ENCODE measurements around the gene TCF23. TPM values are rescaled to one million over a fixed set of nuclear protein-coding genes. Genes with fewer than 3 reads are reported as not detected.

Gene TCF23
- total RNA-seq, 2 donors from 2014 or later, result not detected

- no peak for TF ChIP-seq CTCF (IDR thresholded peaks at IDR 0.05)
- ATAC-seq (ENCODE audit: insufficient number of reproducible peaks, low FRiP score, low read depth) (no peak), DNase-seq (ENCODE audit: low spot score) (no peak)
- H3K9me3 ChIP-seq, result no peaks in the 10 kb centered on the region
- no peak overlapping the region for H3K4me3 ChIP-seq
- H3K36me3 ChIP-seq, result no peaks in the 10 kb centered on the region
- no peak overlapping the region for H3K27ac ChIP-seq
- no peaks in the 10 kb centered on the region for H3K27me3 ChIP-seq (replicated peaks; ENCODE audit: insufficient read depth)
- peaks cover 0 to 3% of the 10 kb centered on the region in 2 donors for H3K4me1 ChIP-seq (ENCODE audit: control insufficient read depth in 1 of 2, low read depth in 2 of 2)
Measured at GRCh38 chr2:27125104-27125503, 23.7 kb upstream of the TCF23 start.

- Histone ChIP-seq H3K4me3 (no peak overlapping the region), H3K9me3 (no peaks in the 10 kb centered on the region), H3K36me3 (peaks cover 10% of the 10 kb centered on the region), H3K4me1 (ENCODE audit: control insufficient read depth in 1 of 2, low read depth in 2 of 2) (peaks cover 0 to 3% of the 10 kb centered on the region in 2 donors), H3K27me3 (replicated peaks; ENCODE audit: insufficient read depth) (no peaks in the 10 kb centered on the region), H3K27ac (no peak overlapping the region)
- TF ChIP-seq CTCF (IDR thresholded peaks at IDR 0.05), result no peak
- DNase-seq (ENCODE audit: low spot score) (no peak), ATAC-seq (ENCODE audit: insufficient number of reproducible peaks, low FRiP score, low read depth) (no peak)
Measured at GRCh38 chr2:27126252-27126710, 22.5 kb upstream of the TCF23 start.

GRCh38 chr2:27127883-27128667 lies 20.7 kb upstream of the TCF23 start:
- no peak for DNase-seq (ENCODE audit: low spot score)
- Histone ChIP-seq H3K4me1 (ENCODE audit: control insufficient read depth in 1 of 2, low read depth in 2 of 2) (peaks cover 5 to 11% of the 10 kb centered on the region in 2 donors), H3K27me3 (replicated peaks; ENCODE audit: insufficient read depth) (no peaks in the 10 kb centered on the region), H3K27ac (no peak overlapping the region), H3K4me3 (no peak overlapping the region), H3K9me3 (no peaks in the 10 kb centered on the region), H3K36me3 (peaks cover 19% of the 10 kb centered on the region)
- ATAC-seq (ENCODE audit: insufficient number of reproducible peaks, low FRiP score, low read depth), result no peak
- no peak for TF ChIP-seq CTCF (IDR thresholded peaks at IDR 0.05)

GRCh38 chr2:27128668-27129571 lies 19.9 kb upstream of the TCF23 start:
- H3K4me3 ChIP-seq, result no peak overlapping the region
- no peak for TF ChIP-seq CTCF (IDR thresholded peaks at IDR 0.05)
- ATAC-seq (ENCODE audit: insufficient number of reproducible peaks, low FRiP score, low read depth) (no peak), DNase-seq (ENCODE audit: low spot score) (no peak)
- H3K4me1 ChIP-seq (ENCODE audit: control insufficient read depth in 1 of 2, low read depth in 2 of 2), result peaks cover 8 to 19% of the 10 kb centered on the region in 2 donors
- no peak overlapping the region for H3K27ac ChIP-seq
- no peaks in the 10 kb centered on the region for H3K27me3 ChIP-seq (replicated peaks; ENCODE audit: insufficient read depth)
- no peaks in the 10 kb centered on the region for H3K9me3 ChIP-seq
- H3K36me3 ChIP-seq, result peaks cover 19% of the 10 kb centered on the region

GRCh38 chr2:27130396-27130795 lies 18.4 kb upstream of the TCF23 start:
- H3K9me3 ChIP-seq, result no peaks in the 10 kb centered on the region
- peaks cover 8 to 19% of the 10 kb centered on the region in 2 donors for H3K4me1 ChIP-seq (ENCODE audit: control insufficient read depth in 1 of 2, low read depth in 2 of 2)
- DNase-seq (ENCODE audit: low spot score) (no peak), ATAC-seq (ENCODE audit: insufficient number of reproducible peaks, low FRiP score, low read depth) (no peak)
- no peak overlapping the region for H3K27ac ChIP-seq
- H3K4me3 ChIP-seq, result no peak overlapping the region
- TF ChIP-seq CTCF (IDR thresholded peaks at IDR 0.05), result no peak
- no peaks in the 10 kb centered on the region for H3K27me3 ChIP-seq (replicated peaks; ENCODE audit: insufficient read depth)
- H3K36me3 ChIP-seq, result peaks cover 19% of the 10 kb centered on the region

All from thoracic aorta (tissue), 2 donors.